DND-41 (cell line): ENCODE data around the gene ARHGEF6.

ENCODE experiments used
- CTCF ChIP-seq: IDR thresholded peaks from 2 replicates; pipeline ENCODE4 v1.5.1; 2012; ENCODE audit warnings: borderline replicate concordance, low read length, moderate library complexity, mild to moderate bottlenecking; ENCODE audit not compliant: poor library complexity, severe bottlenecking; ENCODE audit errors: extremely low read depth
- EZH2 ChIP-seq: IDR thresholded peaks from 3 replicates; pipeline ENCODE4 v1.6.1; 2012; ENCODE audit warnings: borderline replicate concordance, low read depth, mild to moderate bottlenecking, moderate library complexity, low read length, inconsistent platforms; ENCODE audit not compliant: severe bottlenecking

- TF ChIP-seq CTCF (no peak), EZH2 (no peak)
These were observed 19.3 kb downstream of the ARHGEF6 start for GRCh38 chrX:136761421-136761820.
